ENCODE data around the gene SAMD8. TPM values are rescaled to one million over a fixed set of nuclear protein-coding genes. Genes with fewer than 3 reads are reported as not detected.
A peak's percentile ranks its signal among the peaks of the same experiment; 100 is the strongest.
"Not testable (repeated sequence)": the region's sequence is repeated elsewhere in the genome, so short reads cannot be mapped to it uniquely, and the experiment has no call there.

Gene SAMD8
- total RNA-seq, 4 donors from 2014 or later, result 18.5 to 36.0 (median 24.6) TPM

- Histone ChIP-seq H3K4me3 (no peak overlapping the region), H3K36me3 (peaks cover 34 to 99% (median 69%) of the 10 kb centered on the region in 3 donors), H3K4me1 (peaks cover 13 to 97% (median 38%) of the 10 kb centered on the region in 3 donors), H3K27ac (peak overlapping the region; percentile 6 to 100 (median 70)), H3K9me3 (no peaks in the 10 kb centered on the region), H3K27me3 (no peaks in the 10 kb centered on the region)
- intact Hi-C loops (cut with DNase I), result no loop called here
- no peak for TF ChIP-seq CTCF (IDR thresholded peaks at IDR 0.05)
- TF ChIP-seq POLR2A (IDR thresholded peaks at IDR 0.05), result no peak
- DNase-seq, result no peak
- WGBS, 2 donors, result 68 to 83% methylated on average over 4 of the region's 4 CpGs
These were observed 108.8 kb downstream of the SAMD8 start for GRCh38 chr10:75220274-75220673.

GRCh38 chr10:75221492-75221891, 110.0 kb downstream of the SAMD8 start:
- intact Hi-C loops (cut with DNase I); H3K9me3 ChIP-seq; DNase-seq; H3K27me3 ChIP-seq; H3K4me3 ChIP-seq: not testable (repeated sequence)
- WGBS, 2 donors, result 78 to 90% methylated on average over 8 of the region's 8 CpGs
- Histone ChIP-seq H3K36me3 (peaks cover 34 to 98% (median 64%) of the 10 kb centered on the region in 3 donors), H3K4me1 (peaks cover 20 to 97% (median 41%) of the 10 kb centered on the region in 3 donors), H3K27ac (peak overlapping the region in 3 of 4 donors; percentile 0 to 100 (median 97))

GRCh38 chr10:75223507-75223906, 112.1 kb downstream of the SAMD8 start:
- Histone ChIP-seq H3K36me3 (peaks cover 28 to 98% (median 53%) of the 10 kb centered on the region in 3 donors), H3K4me3 (no peak overlapping the region), H3K4me1 (peaks cover 25 to 97% (median 51%) of the 10 kb centered on the region in 3 donors), H3K27ac (peak overlapping the region; percentile 83 to 98 (median 94)), H3K27me3 (no peaks in the 10 kb centered on the region), H3K9me3 (no peaks in the 10 kb centered on the region)
- intact Hi-C loops (cut with DNase I), result no loop called here
- 30 to 59% methylated on average over 2 of the region's 2 CpGs for WGBS, 2 donors
- DNase-seq, result no peak
- TF ChIP-seq CTCF (IDR thresholded peaks at IDR 0.05) (no peak), POLR2A (IDR thresholded peaks at IDR 0.05) (no peak)

- H3K9me3 ChIP-seq, result no peaks in the 10 kb centered on the region
- H3K27me3 ChIP-seq, result no peaks in the 10 kb centered on the region
- H3K36me3 ChIP-seq, result peaks cover 10 to 98% (median 41%) of the 10 kb centered on the region in 3 donors
- TF ChIP-seq CTCF (IDR thresholded peaks at IDR 0.05), result no peak
- no peak for TF ChIP-seq POLR2A (IDR thresholded peaks at IDR 0.05)
- H3K27ac ChIP-seq, result peak overlapping the region; percentile 83 to 98 (median 94)
- 10 to 52% methylated on average over 2 of the region's 2 CpGs for WGBS, 2 donors
- intact Hi-C loops (cut with DNase I), result no loop called here
- peaks cover 28 to 100% (median 66%) of the 10 kb centered on the region in 3 donors for H3K4me1 ChIP-seq
- DNase-seq, result no peak
- H3K4me3 ChIP-seq, result peak overlapping the region in 1 of 4 donors; percentile 33
These were observed 114.6 kb downstream of the SAMD8 start for GRCh38 chr10:75226095-75226494.

- no peak for TF ChIP-seq CTCF (IDR thresholded peaks at IDR 0.05)
- TF ChIP-seq POLR2A (IDR thresholded peaks at IDR 0.05), result no peak
- H3K4me1 ChIP-seq, result peaks cover 28 to 100% (median 66%) of the 10 kb centered on the region in 3 donors
- no peak for DNase-seq
These were observed 115.2 kb downstream of the SAMD8 start for GRCh38 chr10:75226656-75227055.

More at GRCh38 chr10:75226656-75227055, 115.2 kb downstream of the SAMD8 start:
- Histone ChIP-seq H3K27me3 (no peaks in the 10 kb centered on the region), H3K4me3 (peak overlapping the region in 1 of 4 donors; percentile 7), H3K27ac (peak overlapping the region; percentile 83 to 98 (median 94)), H3K36me3 (peaks cover 12 to 98% (median 41%) of the 10 kb centered on the region in 3 donors), H3K9me3 (no peaks in the 10 kb centered on the region)
- WGBS, 2 donors, result 20 to 49% methylated on average over 1 to 5 of the region's 5 CpGs
- intact Hi-C loops (cut with DNase I), result no loop called here
